HepG2 (cell line): ENCODE measurements around the gene MAGI1. TPM values are rescaled to one million over a fixed set of nuclear protein-coding genes. Genes with fewer than 3 reads are reported as not detected.

Source experiments
- ATAC-seq: fragments of 200-7000 bp; cut with Tn5 transposase; 3 replicates; pipeline ENCODE4 v1.9.1; 2020; ENCODE audit warnings: mild to moderate bottlenecking, moderate library complexity
- BruUV-seq: library from RNA; stranded (reverse); fragments of 400-500 nt; replicated peaks from 2 replicates; lab custom pipeline; 2021; lab: Mats Ljungman, UMichigan
- CTCF ChIA-PET: fragments of 300-600 bp; formaldehyde crosslinking; extraction: SDS; loops from one replicate; lab custom pipeline; 2021; ENCODE audit warnings: low total read pairs, inconsistent platforms, low intra/inter-chr PET ratio; lab: Yijun Ruan, JAX
- POLR2A ChIA-PET: fragments of 350-600 bp; sonication (Branson Sonifier 250); formaldehyde crosslinking; loops from one replicate; lab custom pipeline; 2020; ENCODE audit warnings: antibody characterized with exemption, inconsistent platforms; lab: Yijun Ruan, JAX
- DNase-seq: peaks from one replicate; pipeline ENCODE4 v3.0.0-alpha.2; 2015; ENCODE audit warnings: low spot score
- FAIRE-seq: peaks from 3 replicates; lab custom pipeline; 2011; peaks lifted over from hg19 to GRCh38; lab: Jason Lieb, UNC
- H2AFZ ChIP-seq: one replicate; pipeline ENCODE4 v1.6.1; 2011; ENCODE audit warnings: low read length, inconsistent platforms
- H3K27ac ChIP-seq: fragments of 300-600 bp; 3 replicates; pipeline ENCODE4 v1.8.0; 2011; ENCODE audit warnings: mixed run types, mild to moderate bottlenecking, mixed read lengths, low read length, inconsistent platforms; ENCODE audit not compliant: insufficient read depth; ENCODE audit errors: extremely low read length
- H3K27me3 ChIP-seq, 2 experiments: fragments of 200-600 bp in 1 of 2; 2 replicates in 1 of 2; 3 replicates in 1 of 2; pipeline versions ENCODE4 v1.6.0 to v1.8.0; 2011; ENCODE audit warnings: low read length in 2 of 2, mild to moderate bottlenecking in 2 of 2, moderate library complexity in 2 of 2, inconsistent platforms in 1 of 2; ENCODE audit not compliant: insufficient read depth in 2 of 2, control insufficient read depth in 1 of 2
- H3K36me3 ChIP-seq, 2 experiments: fragments of 200-600 bp in 1 of 2; replicated peaks in 1 of 2; 2 replicates in 1 of 2; 3 replicates in 1 of 2; pipeline versions ENCODE4 v1.5.1 to v1.8.0; 2011; ENCODE audit warnings: low read length in 2 of 2, inconsistent platforms in 1 of 2; ENCODE audit not compliant: insufficient read depth in 2 of 2, control insufficient read depth in 1 of 2
- H3K4me1 ChIP-seq: 2 replicates; pipeline ENCODE4 v1.5.1; 2012; ENCODE audit warnings: low read length, inconsistent platforms; ENCODE audit not compliant: insufficient read depth
- H3K4me2 ChIP-seq: 2 replicates; pipeline ENCODE4 v1.6.0; 2011; ENCODE audit warnings: low read depth, low read length, inconsistent platforms
- H3K4me3 ChIP-seq, 3 experiments: fragments of 200-600 bp in 1 of 3; sonication (generic), shearing (Covaris generic) in 1 of 3; replicated peaks in 1 of 3; 2 replicates each; pipeline ENCODE4 v1.5.1; 2011 to 2016; ENCODE audit warnings: low read length in 3 of 3, inconsistent platforms in 2 of 3, low read depth in 2 of 3, mild to moderate bottlenecking in 2 of 3, control low read depth in 1 of 3, mixed read lengths in 1 of 3; ENCODE audit not compliant: insufficient read depth in 1 of 3
- H3K79me2 ChIP-seq: one replicate; pipeline ENCODE4 v1.6.1; 2011; ENCODE audit warnings: low read length, inconsistent platforms; ENCODE audit not compliant: insufficient read depth
- H3K9ac ChIP-seq: 2 replicates; pipeline ENCODE4 v1.6.0; 2011; ENCODE audit warnings: mild to moderate bottlenecking, low read depth, low read length, inconsistent platforms; ENCODE audit not compliant: insufficient read depth
- H3K9me3 ChIP-seq: 2 replicates; pipeline ENCODE4 v1.5.1; 2012; ENCODE audit warnings: mild to moderate bottlenecking, low read length
- H4K20me1 ChIP-seq: 2 replicates; pipeline ENCODE4 v1.6.0; 2011; ENCODE audit warnings: inconsistent platforms, mild to moderate bottlenecking, low read length, moderate library complexity; ENCODE audit not compliant: insufficient read depth
- EED ChIP-seq: sonication (generic); formaldehyde crosslinking; IDR thresholded peaks from 2 replicates; pipeline ENCODE4 v1.5.0; 2020; ENCODE audit warnings: mild to moderate bottlenecking, missing genetic modification reagents
- FOXA1 ChIP-seq, 2 experiments: fragments of 450-650 bp in 1 of 2; sonication (generic) in 1 of 2; formaldehyde crosslinking in 1 of 2; IDR thresholded peaks; 2 replicates each; pipeline versions ENCODE4 v1.4.0 to v1.6.1; 2016 to 2020; ENCODE audit warnings: missing genetic modification reagents in 1 of 2
- FOXM1 ChIP-seq: sonication (generic); formaldehyde crosslinking; IDR thresholded peaks from 2 replicates; pipeline ENCODE4 v1.5.0; 2020; ENCODE audit warnings: missing genetic modification reagents
- GTF2F1 ChIP-seq: fragments of 150-350 bp; IDR thresholded peaks from 2 replicates; pipeline ENCODE4 v1.6.1; 2014; ENCODE audit warnings: low read length
- HNRNPL ChIP-seq: fragments of 200-400 bp; formaldehyde crosslinking; IDR thresholded peaks from 2 replicates; pipeline ENCODE4 v1.6.1; 2017; ENCODE audit warnings: mild to moderate bottlenecking, low read depth, low read length
- ISX ChIP-seq: sonication (generic); formaldehyde crosslinking; conservative IDR thresholded peaks from 2 replicates; pipeline ENCODE4 v1.5.0; 2020; ENCODE audit warnings: missing genetic modification reagents
- JUN ChIP-seq: sonication (generic); formaldehyde crosslinking; IDR thresholded peaks from 2 replicates; pipeline ENCODE4 v1.4.0; 2020; ENCODE audit warnings: mild to moderate bottlenecking, missing genetic modification reagents
- MAF1 ChIP-seq: sonication (generic); formaldehyde crosslinking; IDR thresholded peaks from 2 replicates; pipeline ENCODE4 v1.5.0; 2020; ENCODE audit warnings: missing genetic modification reagents, borderline replicate concordance
- NFATC3 ChIP-seq: sonication (generic); formaldehyde crosslinking; IDR thresholded peaks from 2 replicates; pipeline ENCODE4 v1.5.1; 2020; ENCODE audit warnings: mild to moderate bottlenecking, missing genetic modification reagents
- RELA ChIP-seq: sonication (generic); formaldehyde crosslinking; IDR thresholded peaks from 2 replicates; pipeline ENCODE4 v1.4.0; 2020; ENCODE audit warnings: missing genetic modification reagents
- ZNF20 ChIP-seq: sonication (generic); formaldehyde crosslinking; IDR thresholded peaks from 2 replicates; pipeline ENCODE4 v1.4.0; 2020; ENCODE audit warnings: mild to moderate bottlenecking, moderate library complexity, missing genetic modification reagents
- ZNF564 ChIP-seq: sonication (generic); formaldehyde crosslinking; IDR thresholded peaks from 2 replicates; pipeline ENCODE4 v1.8.1; 2023; ENCODE audit warnings: mild to moderate bottlenecking, missing genetic modification reagents
- ZNF616 ChIP-seq: sonication (generic); formaldehyde crosslinking; IDR thresholded peaks from 2 replicates; pipeline ENCODE4 v1.5.0; 2020; ENCODE audit warnings: low read depth, mild to moderate bottlenecking, missing genetic modification reagents
- ZNF672 ChIP-seq: sonication (generic); formaldehyde crosslinking; IDR thresholded peaks from 2 replicates; pipeline ENCODE4 v1.8.1; 2022; ENCODE audit warnings: missing genetic modification reagents
- ZNF7 ChIP-seq: IDR thresholded peaks from 2 replicates; pipeline ENCODE4 v1.6.1; 2016; ENCODE audit warnings: missing biosample characterization, missing genetic modification reagents
- ZSCAN12 ChIP-seq: sonication (generic); formaldehyde crosslinking; IDR thresholded peaks from 2 replicates; pipeline ENCODE4 v1.9.0; 2021; ENCODE audit warnings: mild to moderate bottlenecking, missing genetic modification reagents
- WGBS: methylation state at CpG from one replicate; pipeline ENCODE4 v1.1.6; 2017; ENCODE audit warnings: low lambda C conversion rate; 5-methylcytosine and 5-hydroxymethylcytosine counted together
- in situ Hi-C: cut with HindIII; loops from 2 replicates; pipeline ENCODE4 v1.10.0; 2017; ENCODE audit warnings: low pct_unique_long_range_greater_than_20kb; ENCODE audit not compliant: extremely low pct_ligation_motif_present
- intact Hi-C: fragments of 100-400 bp; cut with micrococcal nuclease; formaldehyde crosslinking; loops from one replicate; pipeline ENCODE4 v1.10.0; 2022; ENCODE audit not compliant: unreplicated experiment
- polyA plus RNA-seq, 8 experiments: library from polyadenylated mRNA; depleted of rRNA in 3 of 8; stranded (reverse) in 7 of 8; unstranded in 1 of 8; fragments of >200 nt; fragmentation: Illumina TruSeq in 4 of 8; extraction: Trizol in 4 of 8; gene quantifications; 2 replicates each; pipeline versions ENCODE4 v1.2.1 to v1.2.3, GENCODE V29; 2011 to 2016; ENCODE audit warnings: low read depth in 4 of 8, missing spikeins in 1 of 8, mixed read lengths in 1 of 8; ENCODE audit not compliant: insufficient read depth in 1 of 8
- total RNA-seq, 5 experiments: library from RNA; depleted of rRNA; stranded (reverse); fragments of >200 nt; fragmentation: Illumina TruSeq; extraction: Trizol; gene quantifications; 2 replicates each; pipeline ENCODE4 v1.2.3, GENCODE V29; 2016; ENCODE audit warnings: low read depth in 1 of 5
- TF ChIP-seq, protein P1 (sequence below): IDR thresholded peaks from 2 replicates; pipeline ENCODE4 v1.6.1; 2012; ENCODE audit warnings: inconsistent platforms

MAGI1 gene
- total and polyA plus RNA-seq, 2 of the 13 experiments (the other 11 are each of a cell fraction or from before 2014, with no cell fraction given): 22.2 to 26.0 TPM

DNA sequence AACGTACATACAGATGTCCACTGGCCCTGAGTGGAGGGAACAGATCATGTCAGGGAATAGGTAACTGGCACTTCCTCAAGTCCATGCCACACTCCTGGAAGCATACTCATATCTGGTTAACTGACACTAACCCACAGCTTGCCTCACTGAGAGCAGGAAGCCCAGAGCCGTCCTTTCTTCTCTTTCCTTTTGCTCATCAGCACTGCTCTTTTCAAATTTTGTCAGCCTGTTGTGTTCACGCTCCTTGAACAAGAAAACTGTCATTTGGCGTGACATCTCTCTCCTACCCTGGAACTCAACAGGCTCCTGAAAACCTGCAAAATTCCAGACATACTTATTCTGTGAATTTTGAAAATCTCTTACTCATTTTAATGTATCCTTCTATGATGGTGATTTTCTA, 360.2 kb downstream of the MAGI1 start:
- Histone ChIP-seq H3K4me1 (peaks cover 19% of the 10 kb centered on the region), H2AFZ (no peak overlapping the region), H3K79me2 (peaks cover 20% of the 10 kb centered on the region), H4K20me1 (peaks cover 17% of the 10 kb centered on the region), H3K4me2 (no peak overlapping the region), H3K4me3 (no peak overlapping the region), H3K27ac (no peak overlapping the region), H3K9me3 (no peaks in the 10 kb centered on the region), H3K27me3 (no peaks in the 10 kb centered on the region), H3K36me3 (no peaks in the 10 kb centered on the region), H3K9ac (no peak overlapping the region)
- ChIA-PET POLR2A (no interaction called here), CTCF (no interaction called here)
- FAIRE-seq (no peak), DNase-seq (no peak), ATAC-seq (no peak)
- 100% methylated on average over 4 of the region's 4 CpGs for WGBS
- BruUV-seq: no TSS peak
- in situ Hi-C loops: no loop called here
- intact Hi-C loops: no loop called here
- TF ChIP-seq ZNF20 (CRISPR knock-in tag): no peak
- no peak for TF ChIP-seq FOXM1 (CRISPR knock-in tag)
- no peak for TF ChIP-seq EED (CRISPR knock-in tag)
- no peak for TF ChIP-seq NFATC3 (CRISPR knock-in tag)
- TF ChIP-seq RELA (CRISPR knock-in tag): no peak
- TF ChIP-seq, protein P1, sequence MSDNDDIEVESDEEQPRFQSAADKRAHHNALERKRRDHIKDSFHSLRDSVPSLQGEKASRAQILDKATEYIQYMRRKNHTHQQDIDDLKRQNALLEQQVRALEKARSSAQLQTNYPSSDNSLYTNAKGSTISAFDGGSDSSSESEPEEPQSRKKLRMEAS: no peak
- TF ChIP-seq GTF2F1: no peak

DNA sequence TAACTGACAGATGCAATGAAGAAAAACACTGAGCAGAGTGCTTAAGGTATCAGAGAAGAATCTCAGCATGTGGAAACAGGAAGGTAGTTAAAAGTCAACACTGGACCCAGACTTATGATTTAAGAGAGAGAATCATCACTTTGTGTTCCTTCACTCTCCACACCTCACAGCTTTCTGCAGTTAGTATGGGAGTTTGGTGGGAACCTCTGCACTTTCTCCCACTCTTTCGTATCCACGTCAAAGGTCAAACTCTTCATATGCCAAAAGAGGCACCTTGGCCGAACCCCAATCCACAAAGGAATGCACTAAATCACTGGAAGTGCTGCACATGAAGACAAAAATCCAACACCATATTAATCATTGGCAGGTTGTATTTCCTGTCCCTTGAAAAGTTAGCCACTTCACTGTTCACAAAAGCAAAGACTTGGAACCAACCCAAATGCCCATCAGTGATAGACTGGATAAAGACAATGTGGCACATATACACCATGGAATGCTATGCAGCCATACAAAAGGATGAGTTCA, 361.2 kb downstream of the MAGI1 start:
- DNase-seq: no peak
- no peak for ATAC-seq
- no peak overlapping the region for H3K27ac ChIP-seq
- H3K9ac ChIP-seq: no peak overlapping the region
- peaks cover 25% of the 10 kb centered on the region for H4K20me1 ChIP-seq
- POLR2A ChIA-PET: no interaction called here
- no peak for FAIRE-seq
- peaks cover 19% of the 10 kb centered on the region for H3K4me1 ChIP-seq
- H3K4me3 ChIP-seq: no peak overlapping the region
- TF ChIP-seq FOXA1 (IDR thresholded peaks at IDR 0.05) (no peak), FOXA1 (CRISPR knock-in tag; IDR thresholded peaks at IDR 0.05) (no peak), ZNF616 (CRISPR knock-in tag) (no peak), ZNF7 (CRISPR knock-in tag) (no peak), ZNF564 (CRISPR knock-in tag) (no peak), ZNF672 (no peak), JUN (no peak), HNRNPL (no peak), ZSCAN12 (CRISPR knock-in tag) (no peak), ISX (no peak), MAF1 (CRISPR knock-in tag) (no peak)
- TF ChIP-seq, all 625 proteins: peak for 0
- in situ Hi-C loops (no loop called here), intact Hi-C loops (no loop called here)
- Histone ChIP-seq H2AFZ (no peak overlapping the region), H3K4me2 (no peak overlapping the region), H3K27me3 (no peaks in the 10 kb centered on the region), H3K79me2 (peaks cover 20% of the 10 kb centered on the region), H3K36me3 (no peaks in the 10 kb centered on the region), H3K9me3 (no peaks in the 10 kb centered on the region)
- WGBS: 100% methylated on average over 3 of the region's 3 CpGs
- CTCF ChIA-PET: no interaction called here
- no TSS peak for BruUV-seq
